Measurements from ENCODE around the gene CDADC1.

DNA sequence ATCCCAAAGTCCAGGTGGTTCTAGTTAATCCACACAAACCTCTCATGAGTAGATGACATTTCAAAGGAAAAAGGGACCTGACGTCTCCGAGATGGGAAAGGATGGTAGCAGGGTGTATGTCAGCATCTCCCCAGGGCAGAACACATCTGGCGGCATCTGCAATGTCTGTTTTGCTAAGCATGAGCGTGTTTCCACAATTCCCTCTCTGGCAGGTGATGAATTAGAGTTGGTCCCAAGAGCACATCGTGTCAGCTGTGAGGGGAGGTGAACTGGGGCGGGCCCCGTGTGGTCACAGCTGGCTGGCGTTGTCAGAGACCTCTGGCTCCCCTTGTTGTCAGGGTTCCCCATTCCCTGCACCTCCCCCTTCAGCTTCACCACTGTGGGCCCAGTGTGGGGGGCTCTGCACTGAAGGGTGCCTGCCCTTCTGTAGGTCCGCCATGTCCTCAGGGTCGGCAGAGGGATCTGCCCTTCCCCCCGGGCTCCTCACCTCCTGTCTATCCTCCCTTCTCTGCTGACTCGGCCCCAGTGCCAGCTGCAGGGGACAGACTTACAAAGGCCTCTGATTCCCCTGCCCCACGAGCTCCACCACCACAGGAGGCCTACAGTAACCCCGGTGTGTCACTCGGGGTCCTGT lies 58.2 kb downstream of the CDADC1 start:
- TF ChIP-seq CTCF (IDR thresholded peaks at IDR 0.05): no peak
- no peak for TF ChIP-seq POLR2A (IDR thresholded peaks at IDR 0.05)
